Suprapubic skin (tissue), 4 donors: ENCODE results near the gene DSCAML1. TPM values are rescaled to one million over a fixed set of nuclear protein-coding genes. Genes with fewer than 3 reads are reported as not detected.

Experiments used
- DNase-seq, 2 donors: peaks; one replicate each; pipeline ENCODE4 v3.0.0-alpha.2; 2019; ENCODE audit warnings: low spot score in 2 of 2
- H3K27ac ChIP-seq: fragments of 200-600 bp; sonication (generic); one replicate; pipeline ENCODE4 v1.5.1; 2019
- H3K27me3 ChIP-seq: fragments of 200-600 bp; sonication (generic); one replicate; pipeline ENCODE4 v1.5.1; 2019
- H3K36me3 ChIP-seq: fragments of 200-600 bp; sonication (generic); one replicate; pipeline ENCODE4 v1.5.1; 2019
- H3K4me1 ChIP-seq: fragments of 200-600 bp; sonication (generic); one replicate; pipeline ENCODE4 v1.5.1; 2019
- H3K4me3 ChIP-seq: fragments of 200-600 bp; sonication (generic); one replicate; pipeline ENCODE4 v1.5.1; 2019; ENCODE audit warnings: mild to moderate bottlenecking
- H3K9me3 ChIP-seq: fragments of 200-600 bp; sonication (generic); one replicate; pipeline ENCODE4 v1.5.1; 2019
- EP300 ChIP-seq: sonication (generic); formaldehyde crosslinking; IDR thresholded peaks from one replicate; pipeline ENCODE4 v1.6.1; 2017; ENCODE audit warnings: antibody characterized with exemption
- POLR2A ChIP-seq, 2 donors: fragments of 450-650 bp; IDR thresholded peaks; one replicate each; pipeline ENCODE4 v1.6.1; 2017; ENCODE audit warnings: antibody characterized with exemption in 2 of 2, mild to moderate bottlenecking in 2 of 2, moderate library complexity in 2 of 2
- POLR2AphosphoS5 ChIP-seq, 3 donors: sonication (generic); formaldehyde crosslinking; IDR thresholded peaks; one replicate each; pipeline ENCODE4 v1.6.1; 2017; ENCODE audit warnings: antibody characterized with exemption in 3 of 3
- WGBS: methylation state at CpG from one replicate; pipeline ENCODE4 v1.1.5; 2018; 5-methylcytosine and 5-hydroxymethylcytosine counted together
- total RNA-seq, 4 donors: library from RNA; depleted of rRNA; stranded (reverse); fragments of >200 nt; gene quantifications; one replicate each; pipeline ENCODE4 v1.1.0, GENCODE V29; 2016
- TF ChIP-seq, protein P1 (sequence below), 2 donors: fragments of 200-600 bp in 1 of 2; fragments of 450-650 bp in 1 of 2; sonication (generic) in 1 of 2; IDR thresholded peaks; one replicate each; pipeline ENCODE4 v1.5.1; 2016 to 2019; ENCODE audit warnings: antibody characterized with exemption in 2 of 2, mild to moderate bottlenecking in 1 of 2, moderate library complexity in 1 of 2

The DSCAML1 gene
- total RNA-seq, 4 donors from 2014 or later = 0.11 to 0.24 (median 0.21) TPM; not detected in 1

DNA sequence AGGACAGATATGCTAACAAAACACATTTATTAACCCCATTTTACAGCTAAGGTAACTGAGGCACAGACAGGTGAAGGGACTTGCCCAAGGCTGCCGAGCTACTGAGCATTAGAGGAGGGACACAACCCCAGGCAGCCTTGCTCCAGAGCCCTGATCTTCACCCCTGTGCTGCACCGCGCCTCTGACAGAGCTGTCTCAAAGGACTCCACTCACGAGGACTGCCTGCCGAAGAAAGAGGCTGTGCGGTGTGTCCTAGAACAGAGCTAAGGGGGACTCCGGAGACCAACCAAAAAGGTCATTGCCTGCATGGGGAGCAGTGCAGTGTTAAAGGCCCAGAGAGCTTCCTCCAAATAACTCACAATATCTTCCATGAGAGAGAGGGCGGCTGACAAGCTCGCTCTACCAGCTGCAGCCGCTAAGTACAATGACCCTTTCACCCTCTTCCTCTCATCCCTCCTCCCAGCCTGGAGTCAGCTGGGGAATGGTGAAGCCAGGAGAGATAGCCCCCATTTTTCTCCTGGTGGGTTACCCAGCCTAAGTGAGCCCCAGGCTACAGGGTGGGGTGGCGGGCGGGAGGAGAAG is 119.2 kb downstream of the DSCAML1 start:
- Histone ChIP-seq H3K27me3 (peaks cover 27% of the 10 kb centered on the region), H3K4me1 (no peaks in the 10 kb centered on the region), H3K9me3 (no peaks in the 10 kb centered on the region), H3K36me3 (no peaks in the 10 kb centered on the region), H3K27ac (no peak overlapping the region), H3K4me3 (no peak overlapping the region)
- TF ChIP-seq, protein P1, sequence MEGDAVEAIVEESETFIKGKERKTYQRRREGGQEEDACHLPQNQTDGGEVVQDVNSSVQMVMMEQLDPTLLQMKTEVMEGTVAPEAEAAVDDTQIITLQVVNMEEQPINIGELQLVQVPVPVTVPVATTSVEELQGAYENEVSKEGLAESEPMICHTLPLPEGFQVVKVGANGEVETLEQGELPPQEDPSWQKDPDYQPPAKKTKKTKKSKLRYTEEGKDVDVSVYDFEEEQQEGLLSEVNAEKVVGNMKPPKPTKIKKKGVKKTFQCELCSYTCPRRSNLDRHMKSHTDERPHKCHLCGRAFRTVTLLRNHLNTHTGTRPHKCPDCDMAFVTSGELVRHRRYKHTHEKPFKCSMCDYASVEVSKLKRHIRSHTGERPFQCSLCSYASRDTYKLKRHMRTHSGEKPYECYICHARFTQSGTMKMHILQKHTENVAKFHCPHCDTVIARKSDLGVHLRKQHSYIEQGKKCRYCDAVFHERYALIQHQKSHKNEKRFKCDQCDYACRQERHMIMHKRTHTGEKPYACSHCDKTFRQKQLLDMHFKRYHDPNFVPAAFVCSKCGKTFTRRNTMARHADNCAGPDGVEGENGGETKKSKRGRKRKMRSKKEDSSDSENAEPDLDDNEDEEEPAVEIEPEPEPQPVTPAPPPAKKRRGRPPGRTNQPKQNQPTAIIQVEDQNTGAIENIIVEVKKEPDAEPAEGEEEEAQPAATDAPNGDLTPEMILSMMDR (IDR thresholded peaks at IDR 0.05) = no peak
- TF ChIP-seq POLR2AphosphoS5 (IDR thresholded peaks at IDR 0.05) = no peak
- 78% methylated on average over 11 of the region's 12 CpGs for WGBS
- DNase-seq = no peak

DNA sequence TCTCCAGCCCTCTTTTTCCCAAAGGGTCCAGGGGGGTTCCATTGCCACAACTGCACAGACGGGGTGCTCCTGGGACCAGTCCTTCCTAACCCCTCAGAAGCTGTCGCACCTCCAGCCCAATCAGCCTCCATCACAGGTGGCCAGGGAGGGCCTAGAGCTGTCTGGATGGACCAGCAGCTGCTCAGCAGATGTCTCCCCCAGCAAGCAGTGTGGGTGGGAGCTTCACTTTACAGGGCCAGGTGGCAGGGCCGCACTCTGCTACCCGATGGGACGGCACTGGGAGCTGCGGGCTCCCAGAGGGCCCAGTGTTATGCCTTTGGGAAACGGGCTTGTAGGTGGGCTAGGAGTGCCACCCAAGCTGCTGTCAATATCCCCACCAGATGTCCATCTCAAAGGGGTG is 120.5 kb downstream of the DSCAML1 start:
- WGBS = 86% methylated on average over 2 of the region's 7 CpGs

DNA sequence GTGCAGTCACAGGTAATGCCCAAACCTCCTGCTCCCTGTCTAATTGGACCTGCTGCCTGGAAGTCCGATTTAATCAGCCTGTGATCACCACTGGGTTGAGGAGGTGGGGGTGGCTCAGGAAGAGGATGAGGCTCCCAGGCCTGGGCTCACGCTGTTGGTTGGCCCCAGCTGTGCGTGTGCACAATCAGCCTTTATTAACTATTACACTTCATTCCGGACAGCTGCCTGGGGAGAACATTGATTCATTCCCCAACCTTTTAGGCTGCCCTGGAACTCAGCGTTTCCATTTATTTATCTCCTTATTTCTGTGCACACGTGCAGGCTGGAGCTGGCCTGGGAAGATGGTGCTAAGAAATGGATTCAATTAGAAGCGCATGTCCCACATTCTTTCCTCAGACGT is 123.4 kb downstream of the DSCAML1 start:
- Histone ChIP-seq H3K4me3 (no peak overlapping the region), H3K4me1 (no peaks in the 10 kb centered on the region), H3K36me3 (no peaks in the 10 kb centered on the region), H3K27me3 (peaks cover 29% of the 10 kb centered on the region), H3K27ac (no peak overlapping the region), H3K9me3 (no peaks in the 10 kb centered on the region)
- 70% methylated on average over 8 of the region's 8 CpGs for WGBS
- DNase-seq = no peak
- TF ChIP-seq POLR2AphosphoS5 (IDR thresholded peaks at IDR 0.05) (no peak), EP300 (no peak), POLR2A (IDR thresholded peaks at IDR 0.05) (no peak)
- TF ChIP-seq, protein P1 (IDR thresholded peaks at IDR 0.05) = no peak

More for the DNA sequence above, 120.5 kb downstream of the DSCAML1 start:
- no peak overlapping the region for H3K27ac ChIP-seq
- no peak overlapping the region for H3K4me3 ChIP-seq
- H3K4me1 ChIP-seq = no peaks in the 10 kb centered on the region
- no peaks in the 10 kb centered on the region for H3K9me3 ChIP-seq
- H3K36me3 ChIP-seq = no peaks in the 10 kb centered on the region
- no peak for TF ChIP-seq EP300
- no peak for TF ChIP-seq POLR2A (IDR thresholded peaks at IDR 0.05)
- TF ChIP-seq, protein P1 (IDR thresholded peaks at IDR 0.05) = no peak
- TF ChIP-seq POLR2AphosphoS5 (IDR thresholded peaks at IDR 0.05) = no peak
- DNase-seq = no peak
- H3K27me3 ChIP-seq = peaks cover 27% of the 10 kb centered on the region

DNA sequence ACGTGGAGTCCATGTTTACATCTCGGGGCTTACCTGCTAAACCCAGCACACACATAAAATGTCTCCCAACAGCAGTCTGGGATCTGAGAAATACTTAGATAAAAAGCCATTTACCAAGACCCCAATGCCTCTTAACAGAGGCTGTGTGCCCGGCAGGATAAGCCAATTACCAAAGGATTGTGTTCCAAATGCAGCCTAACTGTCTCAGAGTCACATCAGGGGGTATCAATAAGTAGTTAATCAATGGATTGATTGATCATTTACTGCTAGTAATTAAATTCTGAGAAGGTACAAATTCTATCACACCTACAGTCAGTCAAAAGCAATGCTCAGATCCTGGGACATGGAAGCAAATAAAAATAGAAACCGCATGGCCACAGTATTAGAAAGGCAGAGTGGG is 125.6 kb downstream of the DSCAML1 start:
- H3K36me3 ChIP-seq = no peaks in the 10 kb centered on the region
- DNase-seq = no peak
- peaks cover 24% of the 10 kb centered on the region for H3K27me3 ChIP-seq
- H3K27ac ChIP-seq = no peak overlapping the region
- no peaks in the 10 kb centered on the region for H3K4me1 ChIP-seq
- no peaks in the 10 kb centered on the region for H3K9me3 ChIP-seq
- TF ChIP-seq POLR2A (IDR thresholded peaks at IDR 0.05) (no peak), EP300 (no peak), POLR2AphosphoS5 (IDR thresholded peaks at IDR 0.05) (no peak)
- TF ChIP-seq, protein P1 (IDR thresholded peaks at IDR 0.05) = no peak
- WGBS = 89% methylated on average over 4 of the region's 4 CpGs
- no peak overlapping the region for H3K4me3 ChIP-seq

DNA sequence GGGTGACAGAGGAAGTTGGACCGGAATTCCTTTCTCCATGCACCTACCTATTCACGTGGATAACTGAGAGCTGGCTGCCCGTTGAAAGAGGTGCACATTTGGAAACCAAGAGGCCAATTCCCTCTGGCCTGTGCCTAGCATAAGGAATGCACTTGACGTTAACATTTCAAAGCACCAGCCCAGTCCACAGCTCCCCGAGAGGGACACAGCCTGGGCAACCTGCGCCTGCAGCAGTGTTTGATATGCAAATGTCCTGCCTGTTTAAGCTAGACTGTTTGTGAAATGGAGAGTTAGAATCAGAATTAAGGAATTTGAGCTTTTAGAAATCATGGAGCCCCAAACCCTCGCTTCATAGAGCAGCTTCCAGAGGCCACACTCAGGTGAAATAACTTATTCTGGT is 126.1 kb downstream of the DSCAML1 start:
- Histone ChIP-seq H3K4me3 (no peak overlapping the region), H3K9me3 (no peaks in the 10 kb centered on the region), H3K36me3 (no peaks in the 10 kb centered on the region), H3K27ac (no peak overlapping the region), H3K27me3 (peaks cover 21% of the 10 kb centered on the region), H3K4me1 (no peaks in the 10 kb centered on the region)
- 55% methylated on average over 4 of the region's 7 CpGs for WGBS
- no peak for DNase-seq
- no peak for TF ChIP-seq POLR2AphosphoS5 (IDR thresholded peaks at IDR 0.05)
- TF ChIP-seq, protein P1 (IDR thresholded peaks at IDR 0.05) = no peak
- no peak for TF ChIP-seq POLR2A (IDR thresholded peaks at IDR 0.05)
- no peak for TF ChIP-seq EP300
